GM12892 (cell line): ENCODE data around the gene DOCK8.
"Not testable (repeated sequence)": the region's sequence is repeated elsewhere in the genome, so short reads cannot be mapped to it uniquely, and the experiment has no call there.

Source experiments
- POLR2A ChIP-seq: IDR thresholded peaks from 2 replicates; pipeline ENCODE4 v1.6.1; 2011; ENCODE audit warnings: low read depth, low read length, control low read depth
- POLR2AphosphoS5 ChIP-seq: IDR thresholded peaks from 2 replicates; pipeline ENCODE4 v1.6.1; 2011; ENCODE audit warnings: low read depth, low read length, control low read depth
- TAF1 ChIP-seq: IDR thresholded peaks from 2 replicates; pipeline ENCODE4 v1.6.1; 2011; ENCODE audit warnings: low read depth, mild to moderate bottlenecking, control low read depth, low read length, borderline replicate concordance

DNA sequence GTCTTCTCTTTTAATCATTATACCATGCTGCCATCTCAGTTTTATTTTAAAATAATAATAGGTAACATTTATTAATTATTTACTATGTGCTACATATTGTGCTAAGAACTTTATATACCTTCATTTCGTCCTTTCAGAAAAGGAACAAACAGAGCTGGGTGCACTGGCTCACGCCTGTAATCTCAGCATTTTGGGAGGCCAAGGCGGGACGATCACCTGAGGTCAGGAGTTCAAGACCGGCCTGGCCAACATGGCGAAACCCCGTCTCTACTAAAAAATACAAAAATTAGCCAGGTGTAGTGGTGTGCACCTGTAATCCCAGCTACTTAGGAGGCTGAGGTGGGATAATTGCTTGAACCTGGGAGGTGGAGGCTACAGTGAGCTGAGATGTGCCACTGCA, 4.4 kb downstream of the DOCK8 start:
- TF ChIP-seq POLR2AphosphoS5, POLR2A, TAF1: not testable (repeated sequence)
